Neural progenitor cell (in vitro differentiated cells): ENCODE results near the gene EPHA2.

Experiments used
- EZH2 ChIP-seq: fragments of 200-600 bp; sonication (generic); IDR thresholded peaks from 2 replicates; pipeline ENCODE4 v1.6.1; 2017; ENCODE audit warnings: antibody characterized with exemption, mild to moderate bottlenecking, moderate library complexity
- EZH2phosphoT487 ChIP-seq: fragments of 200-600 bp; sonication (generic); IDR thresholded peaks from 2 replicates; pipeline ENCODE4 v1.6.1; 2017; ENCODE audit warnings: antibody characterized with exemption
- TF ChIP-seq, protein P1 (sequence below): fragments of 200-600 bp; sonication (generic); IDR thresholded peaks from 2 replicates; pipeline ENCODE4 v1.5.1; 2017; ENCODE audit warnings: antibody characterized with exemption, mild to moderate bottlenecking

DNA sequence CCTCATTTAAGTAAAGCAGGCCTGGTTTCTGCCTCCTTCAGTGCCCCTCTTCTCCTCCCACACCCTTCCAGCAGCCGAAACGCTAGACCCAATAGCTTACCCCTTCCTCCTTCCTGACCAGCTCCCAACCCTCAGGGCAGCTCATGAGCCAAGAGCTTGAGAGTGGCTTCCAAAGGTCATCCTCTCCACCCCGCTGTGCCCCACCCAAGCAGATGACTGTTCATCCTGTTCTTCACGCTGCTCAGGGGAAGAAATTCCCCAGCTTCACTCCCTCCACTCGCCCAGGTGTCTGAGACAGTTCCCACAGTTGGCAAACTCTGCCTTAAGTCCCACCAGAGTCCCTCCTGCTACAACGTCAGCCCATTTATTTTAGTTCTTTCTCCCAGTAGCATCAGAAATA is 33.1 kb upstream of the EPHA2 start:
- TF ChIP-seq, protein P1, sequence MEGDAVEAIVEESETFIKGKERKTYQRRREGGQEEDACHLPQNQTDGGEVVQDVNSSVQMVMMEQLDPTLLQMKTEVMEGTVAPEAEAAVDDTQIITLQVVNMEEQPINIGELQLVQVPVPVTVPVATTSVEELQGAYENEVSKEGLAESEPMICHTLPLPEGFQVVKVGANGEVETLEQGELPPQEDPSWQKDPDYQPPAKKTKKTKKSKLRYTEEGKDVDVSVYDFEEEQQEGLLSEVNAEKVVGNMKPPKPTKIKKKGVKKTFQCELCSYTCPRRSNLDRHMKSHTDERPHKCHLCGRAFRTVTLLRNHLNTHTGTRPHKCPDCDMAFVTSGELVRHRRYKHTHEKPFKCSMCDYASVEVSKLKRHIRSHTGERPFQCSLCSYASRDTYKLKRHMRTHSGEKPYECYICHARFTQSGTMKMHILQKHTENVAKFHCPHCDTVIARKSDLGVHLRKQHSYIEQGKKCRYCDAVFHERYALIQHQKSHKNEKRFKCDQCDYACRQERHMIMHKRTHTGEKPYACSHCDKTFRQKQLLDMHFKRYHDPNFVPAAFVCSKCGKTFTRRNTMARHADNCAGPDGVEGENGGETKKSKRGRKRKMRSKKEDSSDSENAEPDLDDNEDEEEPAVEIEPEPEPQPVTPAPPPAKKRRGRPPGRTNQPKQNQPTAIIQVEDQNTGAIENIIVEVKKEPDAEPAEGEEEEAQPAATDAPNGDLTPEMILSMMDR: no peak
- no peak for TF ChIP-seq EZH2
- no peak for TF ChIP-seq EZH2phosphoT487
